HG02970 (cell line): ENCODE results near the gene DRD4.

Experiments
- ATAC-seq: cut with Tn5 transposase; IDR thresholded peaks from one replicate; pipeline ENCODE4 v1.9.1; 2021; ENCODE audit warnings: mild to moderate bottlenecking, moderate library complexity, moderate number of reproducible peaks; ENCODE audit not compliant: unreplicated experiment, low FRiP score

The DRD4 gene

GRCh38 chr11:609341-609811 is 27.7 kb upstream of the DRD4 start:
- ATAC-seq = no peak

- ATAC-seq = no peak
Observed at GRCh38 chr11:610146-610801, 26.8 kb upstream of the DRD4 start.

GRCh38 chr11:611001-611996 is 25.8 kb upstream of the DRD4 start:
- no peak for ATAC-seq

GRCh38 chr11:612201-612960 is 24.7 kb upstream of the DRD4 start:
- no peak for ATAC-seq

GRCh38 chr11:612961-613300 is 24.1 kb upstream of the DRD4 start:
- no peak for ATAC-seq

- no peak for ATAC-seq
Observed at GRCh38 chr11:613369-613968, 23.6 kb upstream of the DRD4 start.

GRCh38 chr11:614021-614622 is 22.9 kb upstream of the DRD4 start:
- no peak for ATAC-seq

GRCh38 chr11:614623-615503 is 22.2 kb upstream of the DRD4 start:
- no peak for ATAC-seq

GRCh38 chr11:615504-616319 is 21.4 kb upstream of the DRD4 start, which contains the start of gene IRF7:
Gene IRF7, minus strand, starts transcription at chr11:615950. Its CDS starts 586 bp downstream, at chr11:615364.
- peak; percentile 69 for ATAC-seq

- no peak for ATAC-seq
Observed at GRCh38 chr11:616320-617198, 20.5 kb upstream of the DRD4 start.

GRCh38 chr11:617199-617911 is 19.7 kb upstream of the DRD4 start:
- ATAC-seq = no peak

GRCh38 chr11:617912-618682 is 19.0 kb upstream of the DRD4 start:
- no peak for ATAC-seq

- no peak for ATAC-seq
Observed at GRCh38 chr11:618856-619627, 18.0 kb upstream of the DRD4 start.

- ATAC-seq = no peak
Observed at GRCh38 chr11:619628-620050, 17.4 kb upstream of the DRD4 start.

- ATAC-seq = no peak
Observed at GRCh38 chr11:620201-620600, 16.9 kb upstream of the DRD4 start.
